A673 (cell line): ENCODE results near the gene MSH5. TPM values are rescaled to one million over a fixed set of nuclear protein-coding genes. Genes with fewer than 3 reads are reported as not detected.
A peak's percentile ranks its signal among the peaks of the same experiment; 100 is the strongest.

ENCODE experiments used
- BruUV-seq: library from RNA; stranded (reverse); fragments of 400-500 nt; replicated peaks from 2 replicates; lab custom pipeline; 2021; lab: Mats Ljungman, UMichigan
- CTCF ChIA-PET: fragments of 300-600 bp; sonication (Branson Sonifier 250); formaldehyde crosslinking; loops from one replicate; lab custom pipeline; 2022; ENCODE audit warnings: antibody characterized with exemption; lab: Charles Lee
- POLR2A ChIA-PET: fragments of 300-600 bp; sonication (Branson Sonifier 250); formaldehyde crosslinking; loops from one replicate; lab custom pipeline; 2022; ENCODE audit warnings: antibody characterized with exemption; ENCODE audit not compliant: low non-redundant PET; lab: Charles Lee
- DNase-seq: peaks from one replicate; pipeline ENCODE4 v3.0.0-alpha.2; 2015; ENCODE audit warnings: low spot score
- H3K27ac ChIP-seq: fragments of 200-600 bp; sonication (generic); 2 replicates; pipeline ENCODE4 v1.5.1; 2016; ENCODE audit warnings: mixed run types, low read depth, mild to moderate bottlenecking, mixed read lengths, antibody characterized with exemption, low read length; ENCODE audit not compliant: poor library complexity, severe bottlenecking
- H3K27me3 ChIP-seq: fragments of 200-600 bp; sonication (generic); replicated peaks from 2 replicates; pipeline ENCODE4 v1.6.1; 2017; ENCODE audit warnings: mixed run types, low read depth, mild to moderate bottlenecking, mixed read lengths, antibody characterized with exemption, low read length; ENCODE audit not compliant: insufficient read depth, poor library complexity
- H3K36me3 ChIP-seq: fragments of 200-600 bp; sonication (generic); 2 replicates; pipeline ENCODE4 v1.6.1; 2016; ENCODE audit warnings: mixed run types, mild to moderate bottlenecking, mixed read lengths, antibody characterized with exemption, low read length; ENCODE audit not compliant: insufficient read depth, poor library complexity, severe bottlenecking
- H3K4me1 ChIP-seq: fragments of 200-600 bp; sonication (generic); 2 replicates; pipeline ENCODE4 v1.6.1; 2017; ENCODE audit warnings: mixed run types, mild to moderate bottlenecking, mixed read lengths, antibody characterized with exemption, low read length; ENCODE audit not compliant: insufficient read depth, poor library complexity, severe bottlenecking
- H3K4me3 ChIP-seq: fragments of 200-600 bp; sonication (generic); 2 replicates; pipeline ENCODE4 v1.5.1; 2016; ENCODE audit warnings: low read depth, mixed run types, mild to moderate bottlenecking, mixed read lengths, low read length; ENCODE audit not compliant: poor library complexity, severe bottlenecking
- H3K9me3 ChIP-seq: fragments of 200-600 bp; sonication (generic); 2 replicates; pipeline ENCODE4 v1.6.1; 2016; ENCODE audit warnings: mixed run types, low read depth, mild to moderate bottlenecking, mixed read lengths, antibody characterized with exemption, low read length; ENCODE audit not compliant: poor library complexity, severe bottlenecking
- EZH2 ChIP-seq: fragments of 200-600 bp; sonication (generic); IDR thresholded peaks from 2 replicates; pipeline ENCODE4 v1.6.1; 2017; ENCODE audit warnings: borderline replicate concordance, low read depth, mild to moderate bottlenecking, mixed read lengths, antibody characterized with exemption, low read length; ENCODE audit not compliant: poor library complexity, severe bottlenecking
- intact Hi-C: fragments of 100-400 bp; cut with micrococcal nuclease; formaldehyde crosslinking; loops from one replicate; pipeline ENCODE4 v1.10.0; 2022; ENCODE audit not compliant: unreplicated experiment
- total RNA-seq: library from RNA; stranded (reverse); gene quantifications from 2 replicates; pipeline ENCODE4 v1.2.3, GENCODE V29; 2021
- TF ChIP-seq, protein P1 (sequence below): fragments of 300-800, 200-600 bp; sonication (generic); conservative IDR thresholded peaks from 2 replicates; pipeline ENCODE4 v1.5.1; 2017; ENCODE audit warnings: low read depth, mild to moderate bottlenecking, antibody characterized with exemption, low read length, moderate library complexity, mixed read lengths

Gene MSH5
- total RNA-seq, 1 experiment from 2014 or later = 76.4 TPM

DNA sequence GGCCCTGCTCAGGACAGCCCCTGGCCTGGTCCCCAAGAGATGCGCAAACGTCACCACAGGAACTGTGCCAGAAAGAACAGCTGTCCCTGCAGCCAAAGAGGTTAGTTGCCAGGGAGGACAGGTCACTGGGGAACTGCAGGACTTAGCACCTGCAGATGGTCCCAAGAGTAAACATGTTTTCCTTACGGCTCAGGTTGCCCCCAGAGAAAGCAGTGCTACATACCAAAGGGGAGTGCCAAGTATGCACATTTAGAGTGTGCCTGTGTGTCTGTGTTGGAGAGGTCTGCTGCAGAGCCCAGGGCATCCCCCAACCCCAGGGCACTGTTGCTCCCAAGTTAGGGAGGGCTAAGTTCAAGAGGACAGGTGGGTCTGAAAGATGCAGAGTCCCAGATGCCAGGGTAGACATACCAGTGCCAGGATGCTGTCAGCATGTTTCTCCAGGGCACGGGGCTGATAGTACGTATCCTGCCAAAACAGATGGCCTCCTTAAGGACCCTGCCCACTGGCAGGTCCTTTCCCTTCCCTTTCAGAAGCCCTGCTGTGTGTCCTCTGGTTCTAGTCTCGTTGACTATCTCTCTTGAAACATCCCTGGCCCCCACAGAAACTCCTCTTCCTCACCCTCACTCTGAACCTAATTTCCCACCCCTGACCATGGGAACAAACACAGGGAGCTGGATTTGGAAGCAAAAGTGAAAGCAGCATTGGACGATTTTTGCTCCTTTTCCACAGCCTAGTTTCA, 38.0 kb upstream of the MSH5 start:
- Histone ChIP-seq H3K4me3 (peak overlapping the region; percentile 71), H3K36me3 (peaks cover 4% of the 10 kb centered on the region), H3K4me1 (peaks cover 7% of the 10 kb centered on the region), H3K27me3 (no peaks in the 10 kb centered on the region), H3K27ac (peak overlapping the region; percentile 97), H3K9me3 (no peaks in the 10 kb centered on the region)
- CTCF ChIA-PET = no interaction called here
- no peak for DNase-seq
- TSS peak; percentile 57 for BruUV-seq
- POLR2A ChIA-PET = interaction anchor here (0.9 kb wide), 1 partner anchor 1093 kb away, joined by 3 read pairs; no protein-coding TSS in a partner anchor
- no peak for TF ChIP-seq EZH2
- TF ChIP-seq, protein P1, sequence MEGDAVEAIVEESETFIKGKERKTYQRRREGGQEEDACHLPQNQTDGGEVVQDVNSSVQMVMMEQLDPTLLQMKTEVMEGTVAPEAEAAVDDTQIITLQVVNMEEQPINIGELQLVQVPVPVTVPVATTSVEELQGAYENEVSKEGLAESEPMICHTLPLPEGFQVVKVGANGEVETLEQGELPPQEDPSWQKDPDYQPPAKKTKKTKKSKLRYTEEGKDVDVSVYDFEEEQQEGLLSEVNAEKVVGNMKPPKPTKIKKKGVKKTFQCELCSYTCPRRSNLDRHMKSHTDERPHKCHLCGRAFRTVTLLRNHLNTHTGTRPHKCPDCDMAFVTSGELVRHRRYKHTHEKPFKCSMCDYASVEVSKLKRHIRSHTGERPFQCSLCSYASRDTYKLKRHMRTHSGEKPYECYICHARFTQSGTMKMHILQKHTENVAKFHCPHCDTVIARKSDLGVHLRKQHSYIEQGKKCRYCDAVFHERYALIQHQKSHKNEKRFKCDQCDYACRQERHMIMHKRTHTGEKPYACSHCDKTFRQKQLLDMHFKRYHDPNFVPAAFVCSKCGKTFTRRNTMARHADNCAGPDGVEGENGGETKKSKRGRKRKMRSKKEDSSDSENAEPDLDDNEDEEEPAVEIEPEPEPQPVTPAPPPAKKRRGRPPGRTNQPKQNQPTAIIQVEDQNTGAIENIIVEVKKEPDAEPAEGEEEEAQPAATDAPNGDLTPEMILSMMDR = no peak
- intact Hi-C loops = no loop called here

DNA sequence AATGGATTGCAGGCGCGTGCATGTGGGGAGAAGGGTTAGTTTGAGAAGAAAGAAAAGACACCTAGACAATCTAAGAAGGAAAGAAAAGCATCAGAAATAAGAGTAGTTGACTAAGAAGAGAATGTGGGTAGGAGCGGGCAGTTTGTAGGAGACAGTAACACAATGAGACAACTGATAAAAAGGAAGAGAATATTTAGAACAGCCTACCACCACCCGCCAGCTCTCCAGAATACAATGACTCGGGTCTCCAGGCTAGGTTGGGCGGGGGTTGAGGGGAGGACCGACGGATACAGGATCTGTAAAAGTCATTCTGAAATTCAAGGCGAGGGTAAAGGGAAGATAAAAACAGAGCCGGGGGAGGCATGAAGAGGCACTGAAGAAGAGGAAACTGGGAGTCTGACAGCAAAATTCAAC, 37.4 kb upstream of the MSH5 start:
- TF ChIP-seq, protein P1 = no peak
- no peak for TF ChIP-seq EZH2
- H3K27me3 ChIP-seq = no peaks in the 10 kb centered on the region
- no peaks in the 10 kb centered on the region for H3K36me3 ChIP-seq
- no TSS peak for BruUV-seq
- no peaks in the 10 kb centered on the region for H3K9me3 ChIP-seq
- CTCF ChIA-PET = no interaction called here
- POLR2A ChIA-PET = interaction anchor here (0.9 kb wide), 1 partner anchor 1092 kb away, joined by 3 read pairs; no protein-coding TSS in a partner anchor
- H3K4me1 ChIP-seq = peaks cover 7% of the 10 kb centered on the region
- H3K4me3 ChIP-seq = peak overlapping the region; percentile 71
- intact Hi-C loops = no loop called here
- peak overlapping the region; percentile 97 for H3K27ac ChIP-seq
- DNase-seq = no peak

DNA sequence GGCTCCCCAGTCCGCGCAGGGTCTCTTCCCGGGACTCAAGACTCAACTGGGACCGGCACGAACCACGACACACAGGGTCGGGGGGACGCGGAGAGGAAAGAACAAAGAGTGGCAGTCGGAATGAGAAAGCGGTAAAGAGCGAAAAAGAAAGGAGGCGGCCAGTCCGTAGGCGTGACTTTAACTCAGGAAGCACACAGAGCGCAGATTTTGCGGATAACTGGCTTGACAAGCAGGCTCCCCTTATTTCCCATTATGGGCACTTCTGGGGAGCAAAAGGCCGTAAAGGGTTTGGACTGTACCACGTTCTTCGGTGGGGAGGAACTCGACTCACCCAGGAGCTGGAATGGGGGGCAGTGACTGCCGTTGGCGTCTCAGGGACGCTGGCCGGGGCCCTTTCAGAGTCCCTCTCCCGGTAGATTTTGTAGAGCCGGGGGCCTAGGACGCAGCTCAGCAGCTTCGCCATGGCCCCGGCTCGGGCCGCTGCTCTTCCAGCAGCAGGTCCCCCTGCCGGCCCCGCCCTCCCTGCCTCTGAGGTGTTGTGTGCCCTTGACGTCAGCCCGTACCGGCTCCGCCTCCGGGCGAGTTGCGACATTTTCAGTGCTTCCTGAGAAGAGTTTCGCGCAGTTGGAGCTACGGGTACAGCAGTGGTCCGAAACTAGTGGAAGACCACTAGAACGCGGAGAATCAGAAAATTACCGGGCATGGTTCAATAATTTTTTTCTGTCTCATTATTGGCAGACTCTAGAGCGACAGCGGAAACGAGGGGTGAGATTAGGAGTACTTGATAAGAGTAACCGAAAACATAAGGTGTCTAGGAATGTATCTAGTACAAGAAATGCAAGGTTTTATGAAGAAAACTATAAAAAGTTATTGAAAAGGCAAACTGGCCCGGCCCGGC, 36.7 kb upstream of the MSH5 start, which contains the start of gene ABHD16A:
TSS of gene ABHD16A (minus strand) at position 506 of the 898 bp plus-strand sequence. CDS start at position 463, 43 bp downstream.
- POLR2A ChIA-PET = interaction anchor here (0.5 to 1.0 kb wide), 7 partner anchors 22 to 1092 kb away, joined by 3 to 6 read pairs (median 3); partner anchors contain the start of genes DXO, LSM2 and LY6G5C
- H3K9me3 ChIP-seq = no peaks in the 10 kb centered on the region
- H3K27ac ChIP-seq = peak within 1 kb of the TSS; percentile 97
- H3K4me3 ChIP-seq = peak within 1 kb of the TSS; percentile 71
- no peaks in the 10 kb centered on the region for H3K27me3 ChIP-seq
- H3K36me3 ChIP-seq = no peaks in the 10 kb centered on the region
- TF ChIP-seq, protein P1 = no peak
- TF ChIP-seq EZH2 = no peak
- intact Hi-C loops = no loop called here
- BruUV-seq = no TSS peak
- peaks cover 7% of the 10 kb centered on the region for H3K4me1 ChIP-seq
- CTCF ChIA-PET = no interaction called here
- peak; percentile 100 for DNase-seq
